Trophoblast cell (in vitro differentiated cells and primary cell): ENCODE data around the gene UBE2L3.
"Not testable (repeated sequence)": the region's sequence is repeated elsewhere in the genome, so short reads cannot be mapped to it uniquely, and the experiment has no call there.

ENCODE experiments used
- DNase-seq, 2 donors: peaks; one replicate each; pipeline ENCODE4 v3.0.0-alpha.2; 2016
- H2AFZ ChIP-seq: 2 replicates; pipeline ENCODE4 v1.6.1; 2013; ENCODE audit warnings: low read length, moderate library complexity, mild to moderate bottlenecking; ENCODE audit not compliant: insufficient read depth, poor library complexity
- H2AK5ac ChIP-seq: 2 replicates; pipeline ENCODE4 v1.6.1; 2013; ENCODE audit warnings: mild to moderate bottlenecking, low read length
- H2BK120ac ChIP-seq: 2 replicates; pipeline ENCODE4 v1.6.1; 2013; ENCODE audit warnings: low read length, mild to moderate bottlenecking, moderate library complexity; ENCODE audit not compliant: insufficient read depth, poor library complexity
- H2BK12ac ChIP-seq: 2 replicates; pipeline ENCODE4 v1.6.1; 2013; ENCODE audit warnings: mild to moderate bottlenecking, low read length, moderate library complexity
- H2BK5ac ChIP-seq: 2 replicates; pipeline ENCODE4 v1.6.1; 2013; ENCODE audit warnings: low read length, low read depth, moderate library complexity, mild to moderate bottlenecking; ENCODE audit not compliant: poor library complexity
- H3K14ac ChIP-seq: 2 replicates; pipeline ENCODE4 v1.6.1; 2013; ENCODE audit warnings: mild to moderate bottlenecking, low read length
- H3K18ac ChIP-seq: 2 replicates; pipeline ENCODE4 v1.6.1; 2013; ENCODE audit warnings: mild to moderate bottlenecking, low read length
- H3K23ac ChIP-seq: 2 replicates; pipeline ENCODE4 v1.6.1; 2013; ENCODE audit warnings: low read length
- H3K27ac ChIP-seq: 2 replicates; pipeline ENCODE4 v1.5.1; 2013; ENCODE audit warnings: low read depth, mild to moderate bottlenecking, inconsistent platforms, low read length, moderate library complexity
- H3K27me3 ChIP-seq: 2 replicates; pipeline ENCODE4 v1.6.1; 2013; ENCODE audit warnings: inconsistent platforms, mild to moderate bottlenecking, low read length, moderate library complexity; ENCODE audit not compliant: insufficient read depth
- H3K36me3 ChIP-seq, 2 experiments: 1 replicate in 1 of 2; 2 replicates in 1 of 2; pipeline ENCODE4 v1.6.1; 2013; ENCODE audit warnings: low read length in 2 of 2, mild to moderate bottlenecking in 2 of 2, moderate library complexity in 1 of 2; ENCODE audit not compliant: insufficient read depth in 2 of 2, control insufficient read depth in 1 of 2
- H3K4ac ChIP-seq: 2 replicates; pipeline ENCODE4 v1.6.1; 2013; ENCODE audit warnings: low read depth, mild to moderate bottlenecking, low read length, moderate library complexity
- H3K4me1 ChIP-seq, 2 experiments: 1 replicate in 1 of 2; 2 replicates in 1 of 2; pipeline ENCODE4 v1.6.1; 2013; ENCODE audit warnings: low read length in 2 of 2, mild to moderate bottlenecking in 2 of 2, moderate library complexity in 1 of 2; ENCODE audit not compliant: insufficient read depth in 2 of 2, control insufficient read depth in 1 of 2
- H3K4me2 ChIP-seq: 2 replicates; pipeline ENCODE4 v1.6.1; 2013; ENCODE audit warnings: inconsistent platforms, mild to moderate bottlenecking, low read length, moderate library complexity
- H3K4me3 ChIP-seq: 2 replicates; pipeline ENCODE4 v1.5.1; 2013; ENCODE audit warnings: mild to moderate bottlenecking, low read depth, low read length, inconsistent platforms
- H3K79me1 ChIP-seq: one replicate; pipeline ENCODE4 v1.6.1; 2013; ENCODE audit warnings: low read length
- H3K79me2 ChIP-seq: 2 replicates; pipeline ENCODE4 v1.6.1; 2013; ENCODE audit warnings: low read length, mild to moderate bottlenecking; ENCODE audit not compliant: control insufficient read depth, insufficient read depth, poor library complexity
- H3K9ac ChIP-seq: 2 replicates; pipeline ENCODE4 v1.6.1; 2013; ENCODE audit warnings: mild to moderate bottlenecking, low read length
- H3K9me3 ChIP-seq: 2 replicates; pipeline ENCODE4 v1.6.1; 2013; ENCODE audit warnings: low read depth, mild to moderate bottlenecking, control low read depth, inconsistent platforms, low read length; ENCODE audit not compliant: insufficient read depth
- H4K12ac ChIP-seq: 2 replicates; pipeline ENCODE4 v1.6.1; 2013; ENCODE audit warnings: low read depth, mild to moderate bottlenecking, low read length, moderate library complexity
- H4K8ac ChIP-seq: 2 replicates; pipeline ENCODE4 v1.6.1; 2013; ENCODE audit warnings: low read depth, mild to moderate bottlenecking, low read length, moderate library complexity
- H4K91ac ChIP-seq: one replicate; pipeline ENCODE4 v1.6.1; 2013; ENCODE audit warnings: low read depth, mild to moderate bottlenecking, low read length, moderate library complexity
- WGBS: extraction: QIAGEN DNeasy Blood & Tissue Kit; methylation state at CpG from one replicate; pipeline ENCODE4 v1.1.7; 2013; ENCODE audit warnings: missing lambda C conversion rate; ENCODE audit not compliant: insufficient read length, insufficient coverage; ENCODE audit errors: extremely low coverage; 5-methylcytosine and 5-hydroxymethylcytosine counted together

UBE2L3 gene

GRCh38 chr22:21573750-21574494, 6.4 kb downstream of the UBE2L3 start:
- no peak overlapping the region for H3K9ac ChIP-seq
- H2BK120ac ChIP-seq, result no peak overlapping the region
- no peaks in the 10 kb centered on the region for H3K9me3 ChIP-seq
- no peak overlapping the region for H4K12ac ChIP-seq
- no peak overlapping the region for H2BK5ac ChIP-seq
- WGBS, result no CpG with 5 or more reads among the region's 5 CpGs
- no peak overlapping the region for H3K14ac ChIP-seq
- no peaks in the 10 kb centered on the region for H3K27me3 ChIP-seq
- DNase-seq, result no peak
- no peak overlapping the region for H2AK5ac ChIP-seq
- no peaks in the 10 kb centered on the region for H3K79me1 ChIP-seq
- H3K36me3 ChIP-seq, result peaks cover 8 to 9% of the 10 kb centered on the region in 2 experiments
- H3K4me2 ChIP-seq, result no peak overlapping the region
- no peak overlapping the region for H2BK12ac ChIP-seq
- H3K18ac ChIP-seq, result no peak overlapping the region
- no peak overlapping the region for H3K23ac ChIP-seq
- no peak overlapping the region for H4K91ac ChIP-seq
- peaks cover 15% of the 10 kb centered on the region in 2 experiments for H3K4me1 ChIP-seq
- H3K79me2 ChIP-seq, result peaks cover 52% of the 10 kb centered on the region
- peak overlapping the region; percentile 94 for H3K4ac ChIP-seq
- no peak overlapping the region for H4K8ac ChIP-seq
- H3K27ac ChIP-seq, result no peak overlapping the region
- no peak overlapping the region for H2AFZ ChIP-seq
- H3K4me3 ChIP-seq, result no peak overlapping the region

GRCh38 chr22:21579474-21579851, 11.9 kb downstream of the UBE2L3 start:
- H3K36me3 ChIP-seq, result peaks cover 2 to 8% of the 10 kb centered on the region in 2 experiments
- peaks cover 8% of the 10 kb centered on the region in 2 experiments for H3K4me1 ChIP-seq
- H3K9ac ChIP-seq, result no peak overlapping the region
- DNase-seq, result no peak
- no peaks in the 10 kb centered on the region for H3K9me3 ChIP-seq
- no peak overlapping the region for H3K27ac ChIP-seq
- peak overlapping the region; percentile 89 for H3K4ac ChIP-seq
- H4K91ac ChIP-seq, result no peak overlapping the region
- no CpG with 5 or more reads among the region's 6 CpGs for WGBS
- no peaks in the 10 kb centered on the region for H3K79me1 ChIP-seq
- no peak overlapping the region for H3K4me3 ChIP-seq
- no peak overlapping the region for H2BK5ac ChIP-seq
- no peak overlapping the region for H2BK120ac ChIP-seq
- H3K14ac ChIP-seq, result no peak overlapping the region
- H3K79me2 ChIP-seq, result peaks cover 48% of the 10 kb centered on the region
- no peak overlapping the region for H3K18ac ChIP-seq
- no peak overlapping the region for H3K23ac ChIP-seq
- no peak overlapping the region for H2AK5ac ChIP-seq
- no peak overlapping the region for H2BK12ac ChIP-seq
- no peak overlapping the region for H2AFZ ChIP-seq
- no peak overlapping the region for H3K4me2 ChIP-seq
- no peak overlapping the region for H4K8ac ChIP-seq
- no peaks in the 10 kb centered on the region for H3K27me3 ChIP-seq
- H4K12ac ChIP-seq, result no peak overlapping the region

- not testable (repeated sequence) for H4K12ac ChIP-seq, H3K79me1 ChIP-seq, DNase-seq, H3K23ac ChIP-seq, H3K4me2 ChIP-seq, H3K4me3 ChIP-seq, H3K36me3 ChIP-seq, H3K27me3 ChIP-seq, H2BK12ac ChIP-seq, H3K27ac ChIP-seq, H2BK5ac ChIP-seq, H2BK120ac ChIP-seq, H3K18ac ChIP-seq, H3K9me3 ChIP-seq, H4K91ac ChIP-seq, H3K14ac ChIP-seq, H3K4me1 ChIP-seq, H4K8ac ChIP-seq, H2AFZ ChIP-seq, H2AK5ac ChIP-seq, H3K9ac ChIP-seq
- H3K4ac ChIP-seq, result peak overlapping the region; percentile 90
- H3K79me2 ChIP-seq, result peaks cover 53% of the 10 kb centered on the region
- WGBS, result no CpG with 5 or more reads among the region's 9 CpGs
These were observed 13.1 kb downstream of the UBE2L3 start for GRCh38 chr22:21580623-21581007.

GRCh38 chr22:21581009-21581713, 13.6 kb downstream of the UBE2L3 start:
- not testable (repeated sequence) for H2BK5ac ChIP-seq, H2BK12ac ChIP-seq, H4K8ac ChIP-seq, H2AK5ac ChIP-seq, H3K14ac ChIP-seq, H3K9me3 ChIP-seq, H3K27ac ChIP-seq, DNase-seq, H3K9ac ChIP-seq, H3K4me1 ChIP-seq, H3K18ac ChIP-seq, H2AFZ ChIP-seq, H3K4me3 ChIP-seq, H3K36me3 ChIP-seq, H3K4me2 ChIP-seq, H2BK120ac ChIP-seq, H3K27me3 ChIP-seq, H3K23ac ChIP-seq, H4K91ac ChIP-seq, H3K79me1 ChIP-seq, H4K12ac ChIP-seq
- Histone ChIP-seq H3K79me2 (peaks cover 50% of the 10 kb centered on the region), H3K4ac (peak overlapping the region; percentile 90)
- WGBS, result no CpG with 5 or more reads among the region's 10 CpGs
